ENCODE measurements around the gene UNC5C.

Gene UNC5C

GRCh38 chr4:95197353-95197752 is 351.4 kb downstream of the UNC5C start:
- in situ Hi-C loops (cut with HindIII; ENCODE audit: low sequenced_read_pairs) = loop anchor here (5.0 kb wide), 1 partner anchor 65 kb away; no protein-coding TSS in a partner anchor
- TF ChIP-seq CTCF (IDR thresholded peaks at IDR 0.05; ENCODE audit: low read depth, low read length, missing control alignments) = no peak
- no peak for DNase-seq (ENCODE audit: low read depth)

GRCh38 chr4:95193391-95194224 is 355.2 kb downstream of the UNC5C start:
- no peak for DNase-seq (ENCODE audit: low read depth)
- no peak for TF ChIP-seq CTCF (IDR thresholded peaks at IDR 0.05; ENCODE audit: low read depth, low read length, missing control alignments)
- H3K4me3 ChIP-seq (ENCODE audit: low read depth, low read length) = no peak overlapping the region
- in situ Hi-C loops (cut with HindIII; ENCODE audit: low sequenced_read_pairs) = no loop called here

More at GRCh38 chr4:95197353-95197752, 351.4 kb downstream of the UNC5C start:
- no peak overlapping the region for H3K4me3 ChIP-seq (ENCODE audit: low read depth, low read length)

- no peak overlapping the region for H3K4me3 ChIP-seq (ENCODE audit: low read depth, low read length)
- DNase-seq (ENCODE audit: low read depth) = no peak
- in situ Hi-C loops (cut with HindIII; ENCODE audit: low sequenced_read_pairs) = no loop called here
- no peak for TF ChIP-seq CTCF (IDR thresholded peaks at IDR 0.05; ENCODE audit: low read depth, low read length, missing control alignments)
Observed at GRCh38 chr4:95191537-95191936, 357.2 kb downstream of the UNC5C start.

- TF ChIP-seq CTCF (IDR thresholded peaks at IDR 0.05; ENCODE audit: low read depth, low read length, missing control alignments) = no peak
- no peak for DNase-seq (ENCODE audit: low read depth)
- no peak overlapping the region for H3K4me3 ChIP-seq (ENCODE audit: low read depth, low read length)
- in situ Hi-C loops (cut with HindIII; ENCODE audit: low sequenced_read_pairs) = no loop called here
Observed at GRCh38 chr4:95190751-95191436, 357.9 kb downstream of the UNC5C start.

GRCh38 chr4:95188701-95189370 is 359.9 kb downstream of the UNC5C start:
- no peak overlapping the region for H3K4me3 ChIP-seq (ENCODE audit: low read depth, low read length)
- DNase-seq (ENCODE audit: low read depth) = no peak
- in situ Hi-C loops (cut with HindIII; ENCODE audit: low sequenced_read_pairs) = no loop called here
- TF ChIP-seq CTCF (IDR thresholded peaks at IDR 0.05; ENCODE audit: low read depth, low read length, missing control alignments) = no peak

GRCh38 chr4:95186666-95187065 is 362.1 kb downstream of the UNC5C start:
- DNase-seq (ENCODE audit: low read depth) = no peak
- no peak overlapping the region for H3K4me3 ChIP-seq (ENCODE audit: low read depth, low read length)
- TF ChIP-seq CTCF (IDR thresholded peaks at IDR 0.05; ENCODE audit: low read depth, low read length, missing control alignments) = no peak
- in situ Hi-C loops (cut with HindIII; ENCODE audit: low sequenced_read_pairs) = no loop called here
